HG02973 (cell line): ENCODE measurements around the gene IZUMO4.
"Not testable (repeated sequence)": the region's sequence is repeated elsewhere in the genome, so short reads cannot be mapped to it uniquely, and the experiment has no call there.

Source experiments
- ATAC-seq: cut with Tn5 transposase; IDR thresholded peaks from one replicate; pipeline ENCODE4 v1.9.1; 2021; ENCODE audit warnings: moderate library complexity; ENCODE audit not compliant: unreplicated experiment

IZUMO4 gene

GRCh38 chr19:2080336-2080988, 16.3 kb upstream of the IZUMO4 start:
- ATAC-seq: no peak

- no peak for ATAC-seq
Measured at GRCh38 chr19:2081873-2082810, 14.6 kb upstream of the IZUMO4 start.

- ATAC-seq: no peak
Measured at GRCh38 chr19:2083174-2083854, 13.4 kb upstream of the IZUMO4 start.

GRCh38 chr19:2084993-2085720, 11.6 kb upstream of the IZUMO4 start:
- peak; percentile 36 for ATAC-seq

- not testable (repeated sequence) for ATAC-seq
Measured at GRCh38 chr19:2086695-2087620, 9.8 kb upstream of the IZUMO4 start.

- ATAC-seq: no peak
Measured at GRCh38 chr19:2087621-2088100, 9.1 kb upstream of the IZUMO4 start.

GRCh38 chr19:2089001-2089711, 7.6 kb upstream of the IZUMO4 start:
- ATAC-seq: no peak

- ATAC-seq: no peak
Measured at GRCh38 chr19:2089727-2090053, 7.0 kb upstream of the IZUMO4 start.

GRCh38 chr19:2091926-2092525, 4.7 kb upstream of the IZUMO4 start:
- ATAC-seq: not testable (repeated sequence)

GRCh38 chr19:2096034-2096479, 658 bp upstream of the IZUMO4 start, which contains the start of gene MOB3A:
Gene MOB3A, minus strand, starts transcription at chr19:2096326. Its CDS starts 17,766 bp downstream, at chr19:2078560.
- peak; percentile 36 for ATAC-seq

- ATAC-seq: no peak
Measured at GRCh38 chr19:2097203-2097885, 629 bp downstream of the IZUMO4 start.

- no peak for ATAC-seq
Measured at GRCh38 chr19:2097886-2098327, 1.2 kb downstream of the IZUMO4 start.

- ATAC-seq: no peak
Measured at GRCh38 chr19:2099054-2099501, 2.4 kb downstream of the IZUMO4 start.

- ATAC-seq: no peak
Measured at GRCh38 chr19:2099937-2100718, 3.4 kb downstream of the IZUMO4 start.

- no peak for ATAC-seq
Measured at GRCh38 chr19:2100719-2101061, 4.0 kb downstream of the IZUMO4 start.

GRCh38 chr19:2101417-2102335, 5.0 kb downstream of the IZUMO4 start:
- ATAC-seq: no peak
